ENCODE data around the gene DCBLD2.

DNA sequence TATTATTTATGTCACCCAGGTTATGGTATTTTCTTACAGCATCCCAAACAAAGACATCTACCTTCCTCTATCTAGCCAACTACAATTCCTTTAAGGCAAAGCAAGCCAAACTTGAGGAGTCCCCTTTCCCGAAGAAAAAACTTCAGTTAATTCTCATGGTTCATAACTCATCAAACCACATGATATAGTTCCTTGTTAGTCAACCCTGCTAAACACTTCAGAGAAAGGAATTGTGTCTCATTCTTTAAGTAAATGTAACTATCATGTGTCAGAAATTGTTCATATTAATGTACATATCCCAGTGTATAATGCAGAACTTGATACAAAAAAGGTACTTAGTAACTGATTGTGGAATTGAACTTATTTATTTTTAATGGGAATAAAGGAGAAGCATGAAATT is 93.9 kb downstream of the DCBLD2 start:
- TF ChIP-seq L3MBTL2 (IDR thresholded peaks at IDR 0.05) (no peak), CEBPG (CRISPR knock-in tag; IDR thresholded peaks at IDR 0.05) (no peak), CEBPG (tag; conservative IDR thresholded peaks at IDR 0.05 in 1 of 2, IDR thresholded peaks at IDR 0.05 in 1 of 2) (no peak), ZNF589 (CRISPR knock-in tag; IDR thresholded peaks at IDR 0.05; ENCODE audit: low read depth) (no peak), HNRNPUL1 (IDR thresholded peaks at IDR 0.05; ENCODE audit: low read length) (no peak), ETV6 (IDR thresholded peaks at IDR 0.05; ENCODE audit: borderline replicate concordance in 1 of 2, low read depth in 2 of 2, low read length in 1 of 2) (no peak), ETV6 (CRISPR knock-in tag; IDR thresholded peaks at IDR 0.05; ENCODE audit: borderline replicate concordance) (no peak), ZZZ3 (IDR thresholded peaks at IDR 0.05) (no peak), TAF1 (IDR thresholded peaks at IDR 0.05; ENCODE audit: control insufficient read depth, extremely low read depth, insufficient read depth, low read length, severe bottlenecking) (no peak), YY1 (IDR thresholded peaks at IDR 0.05; ENCODE audit: borderline replicate concordance in 1 of 3, control insufficient read depth in 1 of 3, extremely low read depth in 1 of 3, insufficient read depth in 3 of 3, insufficient read length in 1 of 3, insufficient replicate concordance in 2 of 3, low read depth in 1 of 3, low read length in 2 of 3) (no peak), ZNF175 (CRISPR knock-in tag; IDR thresholded peaks at IDR 0.05; ENCODE audit: low read depth) (no peak), EZH2 (IDR thresholded peaks at IDR 0.05; ENCODE audit: borderline replicate concordance, low read depth, low read length) (no peak)
- TF ChIP-seq, protein P1, sequence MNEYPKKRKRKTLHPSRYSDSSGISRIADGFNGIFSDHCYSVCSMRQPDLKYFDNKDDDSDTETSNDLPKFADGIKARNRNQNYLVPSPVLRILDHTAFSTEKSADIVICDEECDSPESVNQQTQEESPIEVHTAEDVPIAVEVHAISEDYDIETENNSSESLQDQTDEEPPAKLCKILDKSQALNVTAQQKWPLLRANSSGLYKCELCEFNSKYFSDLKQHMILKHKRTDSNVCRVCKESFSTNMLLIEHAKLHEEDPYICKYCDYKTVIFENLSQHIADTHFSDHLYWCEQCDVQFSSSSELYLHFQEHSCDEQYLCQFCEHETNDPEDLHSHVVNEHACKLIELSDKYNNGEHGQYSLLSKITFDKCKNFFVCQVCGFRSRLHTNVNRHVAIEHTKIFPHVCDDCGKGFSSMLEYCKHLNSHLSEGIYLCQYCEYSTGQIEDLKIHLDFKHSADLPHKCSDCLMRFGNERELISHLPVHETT (CRISPR knock-in tag; conservative IDR thresholded peaks at IDR 0.05 in 1 of 2, IDR thresholded peaks at IDR 0.05 in 1 of 2): no peak
- TF ChIP-seq, protein P2, sequence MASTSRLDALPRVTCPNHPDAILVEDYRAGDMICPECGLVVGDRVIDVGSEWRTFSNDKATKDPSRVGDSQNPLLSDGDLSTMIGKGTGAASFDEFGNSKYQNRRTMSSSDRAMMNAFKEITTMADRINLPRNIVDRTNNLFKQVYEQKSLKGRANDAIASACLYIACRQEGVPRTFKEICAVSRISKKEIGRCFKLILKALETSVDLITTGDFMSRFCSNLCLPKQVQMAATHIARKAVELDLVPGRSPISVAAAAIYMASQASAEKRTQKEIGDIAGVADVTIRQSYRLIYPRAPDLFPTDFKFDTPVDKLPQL (IDR thresholded peaks at IDR 0.05; ENCODE audit: extremely low read depth, insufficient read length): no peak
- TF ChIP-seq, protein P3, sequence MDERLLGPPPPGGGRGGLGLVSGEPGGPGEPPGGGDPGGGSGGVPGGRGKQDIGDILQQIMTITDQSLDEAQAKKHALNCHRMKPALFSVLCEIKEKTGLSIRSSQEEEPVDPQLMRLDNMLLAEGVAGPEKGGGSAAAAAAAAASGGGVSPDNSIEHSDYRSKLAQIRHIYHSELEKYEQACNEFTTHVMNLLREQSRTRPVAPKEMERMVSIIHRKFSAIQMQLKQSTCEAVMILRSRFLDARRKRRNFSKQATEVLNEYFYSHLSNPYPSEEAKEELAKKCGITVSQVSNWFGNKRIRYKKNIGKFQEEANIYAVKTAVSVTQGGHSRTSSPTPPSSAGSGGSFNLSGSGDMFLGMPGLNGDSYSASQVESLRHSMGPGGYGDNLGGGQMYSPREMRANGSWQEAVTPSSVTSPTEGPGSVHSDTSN (CRISPR knock-in tag; IDR thresholded peaks at IDR 0.05; ENCODE audit: low read depth): no peak
- TF ChIP-seq, protein P3 (tag; conservative IDR thresholded peaks at IDR 0.05; ENCODE audit: low read depth): no peak
- TF ChIP-seq, protein P4, sequence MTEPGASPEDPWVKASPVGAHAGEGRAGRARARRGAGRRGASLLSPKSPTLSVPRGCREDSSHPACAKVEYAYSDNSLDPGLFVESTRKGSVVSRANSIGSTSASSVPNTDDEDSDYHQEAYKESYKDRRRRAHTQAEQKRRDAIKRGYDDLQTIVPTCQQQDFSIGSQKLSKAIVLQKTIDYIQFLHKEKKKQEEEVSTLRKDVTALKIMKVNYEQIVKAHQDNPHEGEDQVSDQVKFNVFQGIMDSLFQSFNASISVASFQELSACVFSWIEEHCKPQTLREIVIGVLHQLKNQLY (CRISPR knock-in tag; conservative IDR thresholded peaks at IDR 0.05): no peak
